IMR-90 (cell line): ENCODE results near the gene PDE6H.

ENCODE experiments used
- BHLHE40 ChIP-seq: fragments of 150-350 bp; IDR thresholded peaks from 2 replicates; pipeline ENCODE4 v1.6.1; 2016; ENCODE audit warnings: mild to moderate bottlenecking, low read depth, low read length
- CEBPB ChIP-seq: IDR thresholded peaks from 2 replicates; pipeline ENCODE4 v1.6.1; 2012; ENCODE audit warnings: low read depth, low read length, improper control_type of control experiment
- CTCF ChIP-seq: conservative IDR thresholded peaks from 2 replicates; pipeline ENCODE4 v1.5.1; 2012; ENCODE audit warnings: mild to moderate bottlenecking, low read depth, low read length, improper control_type of control experiment
- ELK1 ChIP-seq: fragments of 150-350 bp; IDR thresholded peaks from 2 replicates; pipeline ENCODE4 v1.6.1; 2016; ENCODE audit warnings: low read depth, mild to moderate bottlenecking, low read length, moderate library complexity, borderline replicate concordance
- FOS ChIP-seq: fragments of 150-350 bp; IDR thresholded peaks from 2 replicates; pipeline ENCODE4 v1.6.1; 2016; ENCODE audit warnings: low read depth, low read length
- MAFK ChIP-seq: IDR thresholded peaks from 2 replicates; pipeline ENCODE4 v1.6.1; 2012; ENCODE audit warnings: low read depth, low read length, improper control_type of control experiment
- NFE2L2 ChIP-seq: fragments of 150-350 bp; IDR thresholded peaks from 2 replicates; pipeline ENCODE4 v1.6.1; 2016; ENCODE audit warnings: low read depth, mild to moderate bottlenecking, low read length
- POLR2A ChIP-seq: IDR thresholded peaks from 2 replicates; pipeline ENCODE4 v1.6.1; 2012; ENCODE audit warnings: mild to moderate bottlenecking, low read depth, low read length
- RAD21 ChIP-seq: IDR thresholded peaks from 2 replicates; pipeline ENCODE4 v1.6.1; 2012; ENCODE audit warnings: low read length, improper control_type of control experiment
- RFX5 ChIP-seq: IDR thresholded peaks from 2 replicates; pipeline ENCODE4 v1.8.0; 2012; ENCODE audit warnings: low read depth, mild to moderate bottlenecking, low read length, moderate library complexity
- SMC3 ChIP-seq: fragments of 150-350 bp; IDR thresholded peaks from 2 replicates; pipeline ENCODE4 v1.6.1; 2016; ENCODE audit warnings: low read depth, mild to moderate bottlenecking, antibody characterized with exemption, low read length, moderate library complexity

GRCh38 chr12:14992673-14993072 lies 19.8 kb downstream of the PDE6H start:
- TF ChIP-seq CTCF (no peak), FOS (no peak), POLR2A (no peak), MAFK (no peak), BHLHE40 (no peak), SMC3 (no peak), CEBPB (no peak), RAD21 (no peak), RFX5 (no peak), ELK1 (no peak), NFE2L2 (no peak)
